HEK293 (cell line): ENCODE results near the gene GET3.

Experiments
- CTCF ChIA-PET: fragments of 350-600 bp; formaldehyde crosslinking; extraction: SDS; loops from one replicate; lab custom pipeline; 2021; ENCODE audit warnings: antibody characterized with exemption; lab: Yijun Ruan, JAX
- POLR2A ChIA-PET: fragments of 300-600 bp; formaldehyde crosslinking; extraction: SDS; loops from one replicate; lab custom pipeline; 2020; ENCODE audit warnings: antibody characterized with exemption, inconsistent platforms; lab: Yijun Ruan, JAX
- H3K27ac ChIP-seq: fragments of 200-500 bp; sonication (Bioruptor generic); 2 replicates; pipeline ENCODE4 v1.5.1; 2014; ENCODE audit warnings: low read depth, low read length, control low read depth, inconsistent platforms; ENCODE audit errors: extremely low read depth
- H3K36me3 ChIP-seq, 2 experiments: fragments of 200-500 bp in 1 of 2; sonication (Bioruptor generic) in 1 of 2; 1 replicate in 1 of 2; 2 replicates in 1 of 2; pipeline ENCODE4 v1.5.1; 2014 to 2017; ENCODE audit warnings: inconsistent platforms in 2 of 2, low read length in 2 of 2; ENCODE audit not compliant: control insufficient read depth in 2 of 2, insufficient read depth in 1 of 2
- H3K4me1 ChIP-seq: fragments of 200-500 bp; sonication (Bioruptor generic); 2 replicates; pipeline ENCODE4 v1.5.1; 2014; ENCODE audit warnings: mild to moderate bottlenecking, low read length, inconsistent platforms; ENCODE audit not compliant: control insufficient read depth, insufficient read depth
- H3K4me3 ChIP-seq: 2 replicates; pipeline ENCODE4 v1.5.1; 2011; ENCODE audit warnings: low read depth, mild to moderate bottlenecking, control low read depth, low read length, moderate library complexity
- H3K9me3 ChIP-seq: fragments of 200-500 bp; sonication (Bioruptor generic); 2 replicates; pipeline ENCODE4 v1.5.1; 2014; ENCODE audit warnings: low read depth, low read length, inconsistent platforms; ENCODE audit not compliant: control insufficient read depth, insufficient read depth
- GLI4 ChIP-seq: fragments of 450-650 bp; formaldehyde crosslinking; IDR thresholded peaks from 2 replicates; pipeline ENCODE4 v1.5.1; 2016; ENCODE audit warnings: missing biosample characterization, missing genetic modification characterization
- GLIS1 ChIP-seq: fragments of 450-650 bp; formaldehyde crosslinking; IDR thresholded peaks from 2 replicates; pipeline ENCODE4 v1.5.1; 2016; ENCODE audit warnings: missing biosample characterization, missing genetic modification characterization
- HIC1 ChIP-seq: fragments of 450-650 bp; formaldehyde crosslinking; IDR thresholded peaks from 2 replicates; pipeline ENCODE4 v1.5.1; 2016; ENCODE audit warnings: missing biosample characterization, missing genetic modification characterization
- HOXA7 ChIP-seq: sonication (generic); formaldehyde crosslinking; IDR thresholded peaks from 2 replicates; pipeline ENCODE4 v1.8.1; 2022; ENCODE audit warnings: missing genetic modification reagents, borderline replicate concordance
- KLF9 ChIP-seq: fragments of 450-650 bp; formaldehyde crosslinking; IDR thresholded peaks from 2 replicates; pipeline ENCODE4 v1.5.1; 2016; ENCODE audit warnings: missing biosample characterization, missing genetic modification characterization, low read depth
- SCRT1 ChIP-seq: fragments of 450-650 bp; formaldehyde crosslinking; IDR thresholded peaks from 2 replicates; pipeline ENCODE4 v1.5.1; 2016; ENCODE audit warnings: missing biosample characterization, missing genetic modification characterization, borderline replicate concordance
- TCF7L2 ChIP-seq: IDR thresholded peaks from 2 replicates; pipeline ENCODE4 v1.6.1; 2011; ENCODE audit warnings: low read depth, mild to moderate bottlenecking, inconsistent platforms, low read length, moderate library complexity, borderline replicate concordance
- TRIM28 ChIP-seq: IDR thresholded peaks from 2 replicates; pipeline ENCODE4 v1.6.1; 2011; ENCODE audit warnings: low read length, control low read depth, borderline replicate concordance
- ZBTB48 ChIP-seq: fragments of 450-650 bp; formaldehyde crosslinking; IDR thresholded peaks from 2 replicates; pipeline ENCODE4 v1.5.1; 2016; ENCODE audit warnings: missing biosample characterization, missing genetic modification characterization
- ZNF112 ChIP-seq: fragments of 450-650 bp; formaldehyde crosslinking; IDR thresholded peaks from 2 replicates; pipeline ENCODE4 v1.5.0; 2017; ENCODE audit warnings: missing biosample characterization, missing genetic modification characterization
- ZNF157 ChIP-seq: fragments of 450-650 bp; formaldehyde crosslinking; IDR thresholded peaks from 2 replicates; pipeline ENCODE4 v1.5.1; 2016; ENCODE audit warnings: missing biosample characterization, missing genetic modification characterization
- ZNF2 ChIP-seq: fragments of 450-650 bp; formaldehyde crosslinking; IDR thresholded peaks from 2 replicates; pipeline ENCODE4 v1.5.1; 2016; ENCODE audit warnings: missing biosample characterization, missing genetic modification characterization
- ZNF341 ChIP-seq: fragments of 450-650 bp; formaldehyde crosslinking; IDR thresholded peaks from 2 replicates; pipeline ENCODE4; 2016; ENCODE audit warnings: low read depth, missing biosample characterization, missing genetic modification characterization
- ZNF426 ChIP-seq: fragments of 450-650 bp; formaldehyde crosslinking; IDR thresholded peaks from 2 replicates; pipeline ENCODE4 v1.5.1; 2017; ENCODE audit warnings: missing biosample characterization, missing genetic modification characterization, mild to moderate bottlenecking, inconsistent platforms, moderate library complexity
- ZNF501 ChIP-seq: fragments of 450-650 bp; formaldehyde crosslinking; IDR thresholded peaks from 2 replicates; pipeline ENCODE4 v1.5.1; 2016; ENCODE audit warnings: missing biosample characterization, missing genetic modification characterization
- ZNF530 ChIP-seq: fragments of 450-650 bp; formaldehyde crosslinking; IDR thresholded peaks from 2 replicates; pipeline ENCODE4 v1.5.1; 2016; ENCODE audit warnings: low read depth, missing biosample characterization, missing genetic modification characterization
- ZNF548 ChIP-seq: fragments of 450-650 bp; formaldehyde crosslinking; IDR thresholded peaks from 2 replicates; pipeline ENCODE4 v1.5.1; 2016; ENCODE audit warnings: missing biosample characterization, missing genetic modification characterization
- ZNF555 ChIP-seq: fragments of 450-650 bp; formaldehyde crosslinking; conservative IDR thresholded peaks from 2 replicates; pipeline ENCODE4 v1.5.1; 2017; ENCODE audit warnings: missing biosample characterization, mild to moderate bottlenecking, missing genetic modification characterization, inconsistent platforms
- ZNF747 ChIP-seq: fragments of 450-650 bp; formaldehyde crosslinking; IDR thresholded peaks from 2 replicates; pipeline ENCODE4 v1.5.1; 2016; ENCODE audit warnings: missing biosample characterization, missing genetic modification characterization
- ZNF768 ChIP-seq: fragments of 450-650 bp; formaldehyde crosslinking; IDR thresholded peaks from 2 replicates; pipeline ENCODE4 v1.5.1; 2018; ENCODE audit warnings: missing biosample characterization, mild to moderate bottlenecking, missing genetic modification characterization
- TF ChIP-seq, protein P1 (sequence below): fragments of 450-650 bp; formaldehyde crosslinking; IDR thresholded peaks from 2 replicates; pipeline ENCODE4 v1.5.1; 2016; ENCODE audit warnings: missing biosample characterization, missing genetic modification characterization
- TF ChIP-seq, protein P2 (sequence below): fragments of 450-650 bp; formaldehyde crosslinking; IDR thresholded peaks from 2 replicates; pipeline ENCODE4 v1.5.1; 2017; ENCODE audit warnings: missing biosample characterization, missing genetic modification characterization
- TF ChIP-seq, protein P3 (sequence below): fragments of 450-650 bp; formaldehyde crosslinking; IDR thresholded peaks from 2 replicates; pipeline ENCODE4 v1.5.1; 2016; ENCODE audit warnings: missing biosample characterization, missing genetic modification characterization

Gene GET3

GRCh38 chr19:12785431-12786031 is 48.2 kb downstream of the GET3 start (continued):
- TF ChIP-seq ZNF548 = no peak; the same call in 1 of the 2 replicates
- TF ChIP-seq ZNF555 (tag by site-specific recombination) = no peak
- no peak for TF ChIP-seq ZNF157 (tag by site-specific recombination)
- 0 out of 2 replicates have a peak, but pooled peaks have one; percentile 5 for TF ChIP-seq ZNF2 (tag by site-specific recombination)
- TF ChIP-seq GLIS1 (tag by site-specific recombination) = peak; percentile 92
- TF ChIP-seq SCRT1 (tag by site-specific recombination) = no peak
- no peak for TF ChIP-seq TCF7L2
- no peak for TF ChIP-seq ZNF426 (tag by site-specific recombination)
- no peak for TF ChIP-seq ZNF112
- no peak for TF ChIP-seq HOXA7 (CRISPR knock-in tag)
- no peak for TF ChIP-seq ZNF747
- TF ChIP-seq ZNF341 (tag by site-specific recombination) = peak; percentile 64
- TF ChIP-seq GLI4 (tag by site-specific recombination) = no peak
- no peak for TF ChIP-seq ZNF501 (tag by site-specific recombination)

- CTCF ChIA-PET = interaction anchor here (3.3 to 3.4 kb wide), 2 partner anchors 9 to 26 kb away, joined by 11 to 20 read pairs; no protein-coding TSS in a partner anchor
- H3K4me3 ChIP-seq = no peak overlapping the region
- H3K9me3 ChIP-seq = no peaks in the 10 kb centered on the region
- POLR2A ChIA-PET = interaction anchor here (1.1 to 1.7 kb wide), 2 partner anchors 52 to 108 kb away, joined by 4 read pairs; partner anchors contain the start of gene TRIR
- no peaks in the 10 kb centered on the region for H3K36me3 ChIP-seq
- H3K4me1 ChIP-seq = peaks cover 19% of the 10 kb centered on the region
- TF ChIP-seq SCRT1 (tag by site-specific recombination) = no peak
- peak; percentile 52; the same call in 1 of the 2 replicates for TF ChIP-seq HIC1 (tag by site-specific recombination)
- H3K27ac ChIP-seq = no peak overlapping the region
These were observed 49.0 kb downstream of the GET3 start for GRCh38 chr19:12786141-12786870.

GRCh38 chr19:12786952-12787351 is 49.7 kb downstream of the GET3 start:
- H3K9me3 ChIP-seq = no peaks in the 10 kb centered on the region
- CTCF ChIA-PET = interaction anchor here (0.6 to 3.4 kb wide), 5 partner anchors 9 to 191 kb away, joined by 3 to 20 read pairs (median 4); no protein-coding TSS in a partner anchor
- TF ChIP-seq ZNF768 (no peak), KLF9 (tag by site-specific recombination) (no peak), ZNF530 (tag by site-specific recombination) (no peak), TRIM28 (no peak), ZBTB48 (tag by site-specific recombination) (no peak), HIC1 (tag by site-specific recombination) (no peak)
- TF ChIP-seq, protein P1, sequence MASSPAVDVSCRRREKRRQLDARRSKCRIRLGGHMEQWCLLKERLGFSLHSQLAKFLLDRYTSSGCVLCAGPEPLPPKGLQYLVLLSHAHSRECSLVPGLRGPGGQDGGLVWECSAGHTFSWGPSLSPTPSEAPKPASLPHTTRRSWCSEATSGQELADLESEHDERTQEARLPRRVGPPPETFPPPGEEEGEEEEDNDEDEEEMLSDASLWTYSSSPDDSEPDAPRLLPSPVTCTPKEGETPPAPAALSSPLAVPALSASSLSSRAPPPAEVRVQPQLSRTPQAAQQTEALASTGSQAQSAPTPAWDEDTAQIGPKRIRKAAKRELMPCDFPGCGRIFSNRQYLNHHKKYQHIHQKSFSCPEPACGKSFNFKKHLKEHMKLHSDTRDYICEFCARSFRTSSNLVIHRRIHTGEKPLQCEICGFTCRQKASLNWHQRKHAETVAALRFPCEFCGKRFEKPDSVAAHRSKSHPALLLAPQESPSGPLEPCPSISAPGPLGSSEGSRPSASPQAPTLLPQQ (tag by site-specific recombination) = no peak
- TF ChIP-seq, protein P2, sequence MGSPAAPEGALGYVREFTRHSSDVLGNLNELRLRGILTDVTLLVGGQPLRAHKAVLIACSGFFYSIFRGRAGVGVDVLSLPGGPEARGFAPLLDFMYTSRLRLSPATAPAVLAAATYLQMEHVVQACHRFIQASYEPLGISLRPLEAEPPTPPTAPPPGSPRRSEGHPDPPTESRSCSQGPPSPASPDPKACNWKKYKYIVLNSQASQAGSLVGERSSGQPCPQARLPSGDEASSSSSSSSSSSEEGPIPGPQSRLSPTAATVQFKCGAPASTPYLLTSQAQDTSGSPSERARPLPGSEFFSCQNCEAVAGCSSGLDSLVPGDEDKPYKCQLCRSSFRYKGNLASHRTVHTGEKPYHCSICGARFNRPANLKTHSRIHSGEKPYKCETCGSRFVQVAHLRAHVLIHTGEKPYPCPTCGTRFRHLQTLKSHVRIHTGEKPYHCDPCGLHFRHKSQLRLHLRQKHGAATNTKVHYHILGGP (tag by site-specific recombination) = no peak
- TF ChIP-seq, protein P3, sequence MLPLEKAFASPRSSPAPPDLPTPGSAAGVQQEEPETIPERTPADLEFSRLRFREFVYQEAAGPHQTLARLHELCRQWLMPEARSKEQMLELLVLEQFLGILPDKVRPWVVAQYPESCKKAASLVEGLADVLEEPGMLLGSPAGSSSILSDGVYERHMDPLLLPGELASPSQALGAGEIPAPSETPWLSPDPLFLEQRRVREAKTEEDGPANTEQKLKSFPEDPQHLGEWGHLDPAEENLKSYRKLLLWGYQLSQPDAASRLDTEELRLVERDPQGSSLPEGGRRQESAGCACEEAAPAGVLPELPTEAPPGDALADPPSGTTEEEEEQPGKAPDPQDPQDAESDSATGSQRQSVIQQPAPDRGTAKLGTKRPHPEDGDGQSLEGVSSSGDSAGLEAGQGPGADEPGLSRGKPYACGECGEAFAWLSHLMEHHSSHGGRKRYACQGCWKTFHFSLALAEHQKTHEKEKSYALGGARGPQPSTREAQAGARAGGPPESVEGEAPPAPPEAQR (tag by site-specific recombination) = no peak

More at GRCh38 chr19:12786952-12787351, 49.7 kb downstream of the GET3 start:
- H3K27ac ChIP-seq = no peak overlapping the region
- no peaks in the 10 kb centered on the region for H3K36me3 ChIP-seq
- no peak overlapping the region for H3K4me3 ChIP-seq
- POLR2A ChIA-PET = interaction anchor here (1.1 to 1.7 kb wide), 2 partner anchors 53 to 109 kb away, joined by 4 read pairs; partner anchors contain the start of gene TRIR
- H3K4me1 ChIP-seq = peaks cover 19% of the 10 kb centered on the region
